GM12878 (cell line): ENCODE measurements around the gene TLL1. TPM values are rescaled to one million over a fixed set of nuclear protein-coding genes. Genes with fewer than 3 reads are reported as not detected.

Experiments
- ATAC-seq: fragments of 200-7000 bp; cut with Tn5 transposase; 3 replicates; pipeline ENCODE4 v1.9.1; 2020; ENCODE audit warnings: mild to moderate bottlenecking, moderate library complexity
- BruUV-seq: library from RNA; stranded (reverse); fragments of 400-500 nt; replicated peaks from 2 replicates; lab custom pipeline; 2021; lab: Mats Ljungman, UMichigan
- CTCF ChIA-PET: fragments of 300-600 bp; sonication (Branson Sonifier 250); formaldehyde crosslinking; extraction: SDS; loops from one replicate; lab custom pipeline; 2021; ENCODE audit warnings: inconsistent platforms; lab: Yijun Ruan, JAX
- POLR2A ChIA-PET: fragments of 350-600 bp; formaldehyde crosslinking; extraction: SDS; loops from one replicate; lab custom pipeline; 2021; ENCODE audit warnings: inconsistent platforms; lab: Charles Lee
- RAD21 ChIA-PET: fragments of 300-600 bp; sonication (Branson Sonifier 250); formaldehyde crosslinking; loops from one replicate; lab custom pipeline; 2023; ENCODE audit warnings: antibody characterized with exemption; ENCODE audit not compliant: unreplicated experiment; lab: Charles Lee
- SMC1A ChIA-PET: fragments of 300-600 bp; sonication (Branson Sonifier 250); formaldehyde crosslinking; loops from one replicate; lab custom pipeline; 2023; ENCODE audit not compliant: unreplicated experiment, uncharacterized antibody; lab: Charles Lee
- DNase-seq: peaks from one replicate; pipeline ENCODE4 v3.0.0-alpha.2; 2011; ENCODE audit warnings: low read depth, low spot score
- FAIRE-seq: peaks from 3 replicates; lab custom pipeline; 2011; peaks lifted over from hg19 to GRCh38; lab: Jason Lieb, UNC
- H2AFZ ChIP-seq: 2 replicates; pipeline ENCODE4 v1.6.0; 2011; ENCODE audit warnings: low read depth, low read length, control low read depth; ENCODE audit not compliant: control insufficient read depth
- H3K27ac ChIP-seq: 2 replicates; pipeline ENCODE4 v1.5.1; 2011; ENCODE audit warnings: control low read depth; ENCODE audit not compliant: control insufficient read depth, insufficient read depth
- H3K27me3 ChIP-seq, 2 experiments: replicated peaks in 1 of 2; 2 replicates each; pipeline versions ENCODE4 v1.6.0 to v1.6.1; 2011; ENCODE audit warnings: low read length in 1 of 2; ENCODE audit not compliant: control insufficient read depth in 2 of 2, insufficient read depth in 2 of 2
- H3K36me3 ChIP-seq, 2 experiments: 2 replicates each; pipeline ENCODE4 v1.5.1; 2011; ENCODE audit warnings: low read length in 1 of 2; ENCODE audit not compliant: control insufficient read depth in 2 of 2, insufficient read depth in 2 of 2
- H3K4me1 ChIP-seq: 2 replicates; pipeline ENCODE4 v1.6.1; 2011; ENCODE audit warnings: mild to moderate bottlenecking, low read length, moderate library complexity, mixed read lengths; ENCODE audit not compliant: control insufficient read depth, insufficient read depth
- H3K4me2 ChIP-seq: 2 replicates; pipeline ENCODE4 v1.6.0; 2011; ENCODE audit warnings: control low read depth; ENCODE audit not compliant: control insufficient read depth, insufficient read depth
- H3K4me3 ChIP-seq: fragments of 200-600 bp; sonication (generic); 2 replicates; pipeline ENCODE4 v1.5.1; 2016
- H3K79me2 ChIP-seq: 2 replicates; pipeline ENCODE4 v1.6.0; 2011; ENCODE audit warnings: low read length; ENCODE audit not compliant: control insufficient read depth, insufficient read depth
- H3K9ac ChIP-seq: 2 replicates; pipeline ENCODE4 v1.8.0; 2011; ENCODE audit warnings: low read length, control low read depth, mixed read lengths; ENCODE audit not compliant: control insufficient read depth, insufficient read depth
- H3K9me3 ChIP-seq: replicated peaks from 3 replicates; pipeline ENCODE4 v1.5.1; 2011; ENCODE audit warnings: mild to moderate bottlenecking, low read length; ENCODE audit not compliant: control insufficient read depth, insufficient read depth
- H4K20me1 ChIP-seq: 2 replicates; pipeline ENCODE4 v1.6.0; 2011; ENCODE audit not compliant: control insufficient read depth, insufficient read depth
- BCL3 ChIP-seq: IDR thresholded peaks from 2 replicates; pipeline ENCODE4 v1.6.1; 2011; ENCODE audit warnings: borderline replicate concordance, low read depth, mild to moderate bottlenecking, moderate library complexity, low read length; ENCODE audit not compliant: insufficient read depth, poor library complexity, severe bottlenecking
- ELK1 ChIP-seq: IDR thresholded peaks from 2 replicates; pipeline ENCODE4 v1.6.1; 2012; ENCODE audit warnings: low read depth, low read length, improper control_type of control experiment
- GABPA ChIP-seq: IDR thresholded peaks from 2 replicates; pipeline ENCODE4 v1.6.1; 2014; ENCODE audit warnings: antibody characterized with exemption, low read depth, mild to moderate bottlenecking, inconsistent platforms
- HSF1 ChIP-seq: fragments of 150-350 bp; IDR thresholded peaks from 2 replicates; pipeline ENCODE4 v1.6.1; 2014; ENCODE audit warnings: mild to moderate bottlenecking, low read depth, low read length
- MXI1 ChIP-seq: fragments of 150-350 bp; IDR thresholded peaks from 2 replicates; pipeline ENCODE4 v1.6.1; 2011; ENCODE audit warnings: low read depth, mild to moderate bottlenecking, inconsistent platforms, low read length, improper control_type of control experiment
- NFYA ChIP-seq: IDR thresholded peaks from 2 replicates; pipeline ENCODE4 v1.6.1; 2011; ENCODE audit warnings: low read depth, mild to moderate bottlenecking, low read length, improper control_type of control experiment, borderline replicate concordance
- POLR2A ChIP-seq: IDR thresholded peaks from 2 replicates; pipeline ENCODE4 v1.6.1; 2011; ENCODE audit warnings: low read depth, mild to moderate bottlenecking, low read length
- POU2F2 ChIP-seq: IDR thresholded peaks from 3 replicates; pipeline ENCODE4 v1.6.1; 2011; ENCODE audit warnings: low read depth, mild to moderate bottlenecking, low read length, borderline replicate concordance
- RELA ChIP-seq: fragments of 450-650 bp; IDR thresholded peaks from 2 replicates; pipeline ENCODE4 v1.8.0; 2014; ENCODE audit warnings: borderline replicate concordance; ENCODE audit not compliant: partially characterized antibody
- SRF ChIP-seq, 2 experiments: IDR thresholded peaks; 2 replicates each; pipeline ENCODE4 v1.6.1; 2011; ENCODE audit warnings: low read depth in 2 of 2, low read length in 2 of 2, mild to moderate bottlenecking in 1 of 2, moderate library complexity in 1 of 2
- TBL1XR1 ChIP-seq: IDR thresholded peaks from 2 replicates; pipeline ENCODE4 v1.6.1; 2012; ENCODE audit warnings: low read depth, low read length, improper control_type of control experiment
- USF2 ChIP-seq: IDR thresholded peaks from 2 replicates; pipeline ENCODE4 v1.6.1; 2011; ENCODE audit warnings: low read depth, low read length, improper control_type of control experiment, borderline replicate concordance
- YY1 ChIP-seq: IDR thresholded peaks from 2 replicates; pipeline ENCODE4 v1.6.1; 2011; ENCODE audit warnings: low read depth, mild to moderate bottlenecking, low read length
- ZNF217 ChIP-seq: fragments of 450-650 bp; IDR thresholded peaks from 2 replicates; pipeline ENCODE4 v1.6.1; 2017; ENCODE audit warnings: antibody characterized with exemption, mild to moderate bottlenecking
- ZNF592 ChIP-seq: fragments of 450-650 bp; IDR thresholded peaks from 2 replicates; pipeline ENCODE4 v1.6.1; 2017; ENCODE audit warnings: mild to moderate bottlenecking, moderate library complexity
- ZZZ3 ChIP-seq: IDR thresholded peaks from 2 replicates; pipeline ENCODE4 v1.6.1; 2011; ENCODE audit warnings: low read depth; ENCODE audit not compliant: control insufficient read depth, insufficient read length
- WGBS: methylation state at CpG from one replicate; pipeline ENCODE4 v1.1.6; 2016; ENCODE audit warnings: low lambda C conversion rate; ENCODE audit not compliant: insufficient replicate concordance, insufficient coverage; ENCODE audit errors: missing lambda C conversion rate; 5-methylcytosine and 5-hydroxymethylcytosine counted together
- in situ Hi-C: fragments of 300-500 bp; cut with MboI; formaldehyde crosslinking; loops from 9 replicates; pipeline ENCODE4 v1.14.3; 2018; ENCODE audit warnings: mixed read lengths
- intact Hi-C: fragments of 100-400 bp; cut with micrococcal nuclease; formaldehyde crosslinking; loops from one replicate; pipeline ENCODE4 v1.14.2; 2022; ENCODE audit not compliant: unreplicated experiment
- polyA plus RNA-seq, 11 experiments: library from polyadenylated mRNA; depleted of rRNA in 4 of 11; unstranded in 6 of 11; stranded (reverse) in 5 of 11; fragments of >200 nt; fragmentation: Nextera tagmentation in 4 of 11; fragmentation: Illumina TruSeq in 1 of 11; extraction: Ambion mirVana in 4 of 11; extraction: Trizol in 1 of 11; gene quantifications; 1 replicate in 1 of 11; 2 replicates in 10 of 11; pipeline versions ENCODE4 v1.2.1 to v1.2.3, GENCODE V29; 2011 to 2016; ENCODE audit warnings: inconsistent platforms in 2 of 11, missing spikeins in 2 of 11, low read depth in 1 of 11
- total RNA-seq, 4 experiments: library from RNA; depleted of rRNA in 3 of 4; stranded (reverse); fragments of >200 nt in 3 of 4; fragmentation: Illumina TruSeq in 1 of 4; extraction: Trizol in 1 of 4; gene quantifications; 2 replicates each; pipeline versions ENCODE4 v1.2.1 to v1.2.3, GENCODE V29; 2013 to 2021

TLL1 gene
- total and polyA plus RNA-seq, 10 of the 15 experiments (the other 5 are each of a cell fraction or from before 2014, with no cell fraction given): 0.02 to 0.31 (median 0.05) TPM; not detected in 2

- ChIA-PET POLR2A (no interaction called here), SMC1A (no interaction called here), RAD21 (no interaction called here), CTCF (no interaction called here)
- H3K9ac ChIP-seq: no peak overlapping the region
- no peaks in the 10 kb centered on the region for H3K4me1 ChIP-seq
- H3K9me3 ChIP-seq: no peaks in the 10 kb centered on the region
- no peak overlapping the region for H3K4me3 ChIP-seq
- 31% methylated on average over 1 of the region's 1 CpG for WGBS
- H3K27ac ChIP-seq: no peak overlapping the region
- FAIRE-seq: no peak
- H3K27me3 ChIP-seq: no peaks in the 10 kb centered on the region
- intact Hi-C loops (no loop called here), in situ Hi-C loops (no loop called here)
- no peak for DNase-seq
- no peak overlapping the region for H2AFZ ChIP-seq
- BruUV-seq: no TSS peak
- H3K4me2 ChIP-seq: no peak overlapping the region
- no peak for ATAC-seq
- no peaks in the 10 kb centered on the region for H3K36me3 ChIP-seq
- H3K79me2 ChIP-seq: no peaks in the 10 kb centered on the region
- H4K20me1 ChIP-seq: no peaks in the 10 kb centered on the region
- TF ChIP-seq ZNF217 (no peak), ZNF592 (no peak), MXI1 (no peak), SRF (IDR thresholded peaks at IDR 0.05; ENCODE audit: low read depth in 2 of 2, low read length in 2 of 2) (no peak), USF2 (no peak), RELA (no peak), GABPA (no peak), HSF1 (no peak), TBL1XR1 (no peak), NFYA (no peak), BCL3 (no peak), ELK1 (no peak), ZZZ3 (no peak), POLR2A (no peak), POU2F2 (no peak), YY1 (no peak)
Observed at GRCh38 chr4:165994701-165995100, 121.7 kb downstream of the TLL1 start.
